ENCODE data around the gene ZRANB1.

GRCh38 chr10:124926548-124926947 is 15.4 kb upstream of the ZRANB1 start:
- TF ChIP-seq POLR2A (IDR thresholded peaks at IDR 0.05), result no peak
- TF ChIP-seq, protein P1, sequence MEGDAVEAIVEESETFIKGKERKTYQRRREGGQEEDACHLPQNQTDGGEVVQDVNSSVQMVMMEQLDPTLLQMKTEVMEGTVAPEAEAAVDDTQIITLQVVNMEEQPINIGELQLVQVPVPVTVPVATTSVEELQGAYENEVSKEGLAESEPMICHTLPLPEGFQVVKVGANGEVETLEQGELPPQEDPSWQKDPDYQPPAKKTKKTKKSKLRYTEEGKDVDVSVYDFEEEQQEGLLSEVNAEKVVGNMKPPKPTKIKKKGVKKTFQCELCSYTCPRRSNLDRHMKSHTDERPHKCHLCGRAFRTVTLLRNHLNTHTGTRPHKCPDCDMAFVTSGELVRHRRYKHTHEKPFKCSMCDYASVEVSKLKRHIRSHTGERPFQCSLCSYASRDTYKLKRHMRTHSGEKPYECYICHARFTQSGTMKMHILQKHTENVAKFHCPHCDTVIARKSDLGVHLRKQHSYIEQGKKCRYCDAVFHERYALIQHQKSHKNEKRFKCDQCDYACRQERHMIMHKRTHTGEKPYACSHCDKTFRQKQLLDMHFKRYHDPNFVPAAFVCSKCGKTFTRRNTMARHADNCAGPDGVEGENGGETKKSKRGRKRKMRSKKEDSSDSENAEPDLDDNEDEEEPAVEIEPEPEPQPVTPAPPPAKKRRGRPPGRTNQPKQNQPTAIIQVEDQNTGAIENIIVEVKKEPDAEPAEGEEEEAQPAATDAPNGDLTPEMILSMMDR (IDR thresholded peaks at IDR 0.05), result no peak
